ENCODE results near the gene MAS1L. TPM values are rescaled to one million over a fixed set of nuclear protein-coding genes. Genes with fewer than 3 reads are reported as not detected.
"Not testable (repeated sequence)": the region's sequence is repeated elsewhere in the genome, so short reads cannot be mapped to it uniquely, and the experiment has no call there.

The MAS1L gene
- total RNA-seq, 6 experiments from 2014 or later: not detected

- H3K27ac Mint-ChIP-seq: no peak overlapping the region
- no peaks in the 10 kb centered on the region for H3K4me1 Mint-ChIP-seq (ENCODE audit: low read depth)
- no peaks in the 10 kb centered on the region for H3K36me3 Mint-ChIP-seq (ENCODE audit: low read depth)
- TF ChIP-seq, protein P1, sequence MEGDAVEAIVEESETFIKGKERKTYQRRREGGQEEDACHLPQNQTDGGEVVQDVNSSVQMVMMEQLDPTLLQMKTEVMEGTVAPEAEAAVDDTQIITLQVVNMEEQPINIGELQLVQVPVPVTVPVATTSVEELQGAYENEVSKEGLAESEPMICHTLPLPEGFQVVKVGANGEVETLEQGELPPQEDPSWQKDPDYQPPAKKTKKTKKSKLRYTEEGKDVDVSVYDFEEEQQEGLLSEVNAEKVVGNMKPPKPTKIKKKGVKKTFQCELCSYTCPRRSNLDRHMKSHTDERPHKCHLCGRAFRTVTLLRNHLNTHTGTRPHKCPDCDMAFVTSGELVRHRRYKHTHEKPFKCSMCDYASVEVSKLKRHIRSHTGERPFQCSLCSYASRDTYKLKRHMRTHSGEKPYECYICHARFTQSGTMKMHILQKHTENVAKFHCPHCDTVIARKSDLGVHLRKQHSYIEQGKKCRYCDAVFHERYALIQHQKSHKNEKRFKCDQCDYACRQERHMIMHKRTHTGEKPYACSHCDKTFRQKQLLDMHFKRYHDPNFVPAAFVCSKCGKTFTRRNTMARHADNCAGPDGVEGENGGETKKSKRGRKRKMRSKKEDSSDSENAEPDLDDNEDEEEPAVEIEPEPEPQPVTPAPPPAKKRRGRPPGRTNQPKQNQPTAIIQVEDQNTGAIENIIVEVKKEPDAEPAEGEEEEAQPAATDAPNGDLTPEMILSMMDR (IDR thresholded peaks at IDR 0.05): no peak
- DNase-seq: no peak
- H3K27me3 Mint-ChIP-seq (ENCODE audit: insufficient read depth): no peaks in the 10 kb centered on the region; the same call in 1 of the 2 replicates
- H3K4me3 Mint-ChIP-seq: no peak overlapping the region
- peaks cover 63% of the 10 kb centered on the region for H3K9me3 Mint-ChIP-seq
Measured at GRCh38 chr6:29442719-29443118, 45.0 kb downstream of the MAS1L start.

GRCh38 chr6:29439006-29439405, 48.8 kb downstream of the MAS1L start, which contains the start of gene OR10C1:
TSS of gene OR10C1 (plus strand) at chr6:29439306. CDS start at chr6:29440016, 710 bp downstream.
- no peaks in the 10 kb centered on the region for H3K27me3 Mint-ChIP-seq (ENCODE audit: insufficient read depth)
- no peak within 1 kb of the TSS for H3K27ac Mint-ChIP-seq
- no peaks in the 10 kb centered on the region for H3K4me1 Mint-ChIP-seq (ENCODE audit: low read depth)
- no peaks in the 10 kb centered on the region for H3K36me3 Mint-ChIP-seq (ENCODE audit: low read depth)
- DNase-seq: no peak
- peaks cover 53% of the 10 kb centered on the region for H3K9me3 Mint-ChIP-seq
- TF ChIP-seq, protein P1 (IDR thresholded peaks at IDR 0.05): no peak
- H3K4me3 Mint-ChIP-seq: no peak within 1 kb of the TSS

- not testable (repeated sequence) for H3K36me3 Mint-ChIP-seq (ENCODE audit: low read depth); H3K4me1 Mint-ChIP-seq (ENCODE audit: low read depth); H3K27me3 Mint-ChIP-seq (ENCODE audit: insufficient read depth); H3K27ac Mint-ChIP-seq; DNase-seq; H3K4me3 Mint-ChIP-seq
- H3K9me3 Mint-ChIP-seq: peaks cover 61% of the 10 kb centered on the region
Measured at GRCh38 chr6:29436730-29437129, 51.0 kb downstream of the MAS1L start.

Other genes with a start within 250 kb of the MAS1L start
- gene OR14J1, start 186.3 kb downstream of the MAS1L start, total RNA-seq (2021; fragmentation: NEBNext Ultra II Directional; extraction: Animal tissue kit (Norgen Biotek cat#: 25700)): not detected
- not detected for gene OR5V1, start 119.1 kb downstream of the MAS1L start, total RNA-seq (2021; fragmentation: NEBNext Ultra II Directional; extraction: Animal tissue kit (Norgen Biotek cat#: 25700))
- not detected for gene OR12D3, start 112.7 kb downstream of the MAS1L start, total RNA-seq (2021; fragmentation: NEBNext Ultra II Directional; extraction: Animal tissue kit (Norgen Biotek cat#: 25700))
- gene OR12D2, start 92.3 kb downstream of the MAS1L start, total RNA-seq (2021; fragmentation: NEBNext Ultra II Directional; extraction: Animal tissue kit (Norgen Biotek cat#: 25700)): not detected
- gene OR12D1, start 73.0 kb downstream of the MAS1L start, total RNA-seq (2021; fragmentation: NEBNext Ultra II Directional; extraction: Animal tissue kit (Norgen Biotek cat#: 25700)): not detected
- gene OR10C1, start 48.6 kb downstream of the MAS1L start, total RNA-seq (2021; fragmentation: NEBNext Ultra II Directional; extraction: Animal tissue kit (Norgen Biotek cat#: 25700)): not detected
- gene OR11A1, start 30.9 kb downstream of the MAS1L start, total RNA-seq (2021; fragmentation: NEBNext Ultra II Directional; extraction: Animal tissue kit (Norgen Biotek cat#: 25700)): not detected
- not detected for gene OR2H1, start 30.8 kb downstream of the MAS1L start, total RNA-seq (2021; fragmentation: NEBNext Ultra II Directional; extraction: Animal tissue kit (Norgen Biotek cat#: 25700))
- not detected for gene UBD, start 71.8 kb upstream of the MAS1L start, total RNA-seq (2021; fragmentation: NEBNext Ultra II Directional; extraction: Animal tissue kit (Norgen Biotek cat#: 25700))
- gene OR2H2, start 97.2 kb upstream of the MAS1L start, total RNA-seq (2021; fragmentation: NEBNext Ultra II Directional; extraction: Animal tissue kit (Norgen Biotek cat#: 25700)): not detected
- 10 to 100 TPM; 13.5 to 17.9 (median 17.4) TPM for gene GABBR1, start 145.2 kb upstream of the MAS1L start, total RNA-seq (2021; fragmentation: NEBNext Ultra II Directional; extraction: Animal tissue kit (Norgen Biotek cat#: 25700))
- not detected for gene MOG, start 169.1 kb upstream of the MAS1L start, total RNA-seq (2021; fragmentation: NEBNext Ultra II Directional; extraction: Animal tissue kit (Norgen Biotek cat#: 25700))
- gene ZFP57, start 193.2 kb upstream of the MAS1L start, total RNA-seq (2021; fragmentation: NEBNext Ultra II Directional; extraction: Animal tissue kit (Norgen Biotek cat#: 25700)): not detected
- gene HLA-F, start 235.5 kb upstream of the MAS1L start, total RNA-seq (2021; fragmentation: NEBNext Ultra II Directional; extraction: Animal tissue kit (Norgen Biotek cat#: 25700)): 1 to 10 TPM; 1.4 to 7.5 (median 4.2) TPM